Liver (tissue), 3 donors: ENCODE measurements around the gene AXIN1.

Experiments
- CTCF ChIP-seq: fragments of 150-350 bp; IDR thresholded peaks from 2 replicates; pipeline ENCODE4 v1.5.1; 2017; ENCODE audit warnings: improper control_type of control experiment, low read depth, low read length; ENCODE audit not compliant: missing input control
- EGR1 ChIP-seq, 2 donors: IDR thresholded peaks; 2 replicates each; pipeline ENCODE4 v1.6.1; 2016 to 2018; ENCODE audit warnings: antibody characterized with exemption in 2 of 2, low read depth in 2 of 2
- donor health status: healthy.
- donor health status: healthy.

GRCh38 chr16:249431-249830 lies 103.1 kb downstream of the AXIN1 start:
- TF ChIP-seq EGR1 (IDR thresholded peaks at IDR 0.05; ENCODE audit: low read depth in 2 of 2) (no peak), CTCF (no peak)
